Stomach (tissue), 4 donors: ENCODE results near the gene C16orf95.

Experiments used
- EP300 ChIP-seq: sonication (generic); formaldehyde crosslinking; IDR thresholded peaks from one replicate; pipeline ENCODE4 v1.6.1; 2017; ENCODE audit warnings: antibody characterized with exemption
- POLR2A ChIP-seq, 4 donors: fragments of 450-650 bp; IDR thresholded peaks; one replicate each; pipeline ENCODE4 v1.6.1; 2016; ENCODE audit warnings: antibody characterized with exemption in 4 of 4, control low read depth in 2 of 4, mild to moderate bottlenecking in 1 of 4, moderate library complexity in 1 of 4

GRCh38 chr16:87255866-87256265 is 61.3 kb downstream of the C16orf95 start:
- no peak for TF ChIP-seq EP300
- TF ChIP-seq POLR2A (IDR thresholded peaks at IDR 0.05) = no peak
